ENCODE data around the gene PASK. TPM values are rescaled to one million over a fixed set of nuclear protein-coding genes. Genes with fewer than 3 reads are reported as not detected.

The PASK gene
- total RNA-seq, 2 donors from 2014 or later, result 69.5 to 78.9 TPM

DNA sequence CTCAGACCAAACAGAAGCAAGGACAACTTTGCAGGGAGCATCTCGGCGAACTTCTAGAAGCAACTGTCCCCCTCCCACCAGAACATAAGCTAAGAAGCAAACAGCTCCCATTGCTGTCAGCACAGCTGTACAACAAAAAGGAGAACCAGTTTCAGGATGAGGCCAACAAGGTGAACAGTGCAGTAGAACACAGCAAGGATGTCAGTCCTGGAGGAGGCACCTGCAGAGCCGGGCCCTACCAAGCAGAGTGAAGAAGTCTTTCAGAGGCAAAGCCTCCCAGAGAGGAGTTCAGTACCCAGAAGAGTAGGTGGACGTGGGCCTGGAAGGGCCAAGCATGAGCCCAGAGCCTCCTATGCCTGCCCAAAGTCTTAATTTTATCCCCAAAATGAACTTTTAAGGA lies 1.0 kb downstream of the PASK start:
- peak overlapping the region; percentile 92 for H3K4me3 Mint-ChIP-seq
- H3K4me1 Mint-ChIP-seq (ENCODE audit: low read depth in 2 of 2), result peaks cover 33 to 34% of the 10 kb centered on the region in 2 donors
- no peak for DNase-seq (ENCODE audit: low spot score)
- H3K27me3 Mint-ChIP-seq, result no peaks in the 10 kb centered on the region
- peak overlapping the region; percentile 42 to 57 for H3K27ac Mint-ChIP-seq
- H3K36me3 Mint-ChIP-seq, result peaks cover 4% of the 10 kb centered on the region
- no peak for ATAC-seq
- H3K9me3 Mint-ChIP-seq, result no peaks in the 10 kb centered on the region

DNA sequence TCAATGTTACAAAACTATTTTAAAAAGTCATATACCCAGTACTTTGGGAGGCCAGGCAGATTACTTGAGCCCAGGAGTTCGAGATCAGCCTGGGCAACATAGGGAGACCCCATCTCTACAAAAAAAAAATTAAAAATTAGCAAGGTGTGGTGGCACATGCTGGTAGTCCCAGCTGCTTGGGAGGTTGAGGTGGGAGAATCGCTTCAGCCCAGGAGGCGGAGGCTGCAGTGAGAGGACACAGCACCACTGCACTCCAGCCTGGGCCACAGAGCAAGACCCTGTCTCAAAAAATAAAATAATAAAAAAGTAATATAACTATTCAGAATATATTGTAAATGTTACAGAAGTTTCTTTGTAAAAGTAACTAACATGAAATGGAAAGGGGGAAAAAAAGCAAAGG lies 1.9 kb downstream of the PASK start:
- Mint-ChIP-seq H3K4me1 (ENCODE audit: low read depth in 2 of 2) (peaks cover 31 to 32% of the 10 kb centered on the region in 2 donors), H3K27me3 (no peaks in the 10 kb centered on the region), H3K27ac (no peak overlapping the region), H3K4me3 (peak overlapping the region; percentile 92), H3K36me3 (peaks cover 4% of the 10 kb centered on the region), H3K9me3 (no peaks in the 10 kb centered on the region)
- DNase-seq (ENCODE audit: low spot score) (no peak), ATAC-seq (no peak)

DNA sequence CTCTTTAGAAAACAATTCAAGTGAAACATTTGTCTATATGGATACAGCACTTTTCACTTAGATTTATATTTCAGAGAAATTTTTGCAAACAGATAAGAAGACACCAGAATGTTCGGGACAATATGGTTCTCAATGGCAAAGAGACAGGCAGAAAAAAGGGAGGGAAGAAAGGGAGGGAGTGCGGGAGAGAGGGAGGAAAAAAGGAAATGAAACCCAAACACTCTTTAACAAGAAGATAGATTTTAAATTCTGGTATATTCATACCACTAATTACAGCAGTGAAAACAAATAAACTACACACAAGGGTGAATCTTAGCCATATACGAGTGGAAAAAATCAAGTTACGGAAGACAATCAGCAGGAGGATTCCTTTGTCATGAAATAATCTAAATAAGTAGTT lies 3.0 kb downstream of the PASK start:
- Mint-ChIP-seq H3K27ac (no peak overlapping the region), H3K4me3 (no peak overlapping the region), H3K36me3 (peaks cover 4% of the 10 kb centered on the region), H3K9me3 (no peaks in the 10 kb centered on the region), H3K4me1 (ENCODE audit: low read depth in 2 of 2) (peaks cover 20 to 21% of the 10 kb centered on the region in 2 donors), H3K27me3 (no peaks in the 10 kb centered on the region)
- DNase-seq (ENCODE audit: low spot score), result no peak
- no peak for ATAC-seq

GRCh38 chr2:241142593-241142992 lies 6.7 kb downstream of the PASK start:
- no peak for DNase-seq (ENCODE audit: low spot score)
- ATAC-seq, result no peak
- H3K4me3 Mint-ChIP-seq, result no peak overlapping the region
- H3K4me1 Mint-ChIP-seq (ENCODE audit: low read depth in 2 of 2), result peaks cover 0 to 3% of the 10 kb centered on the region in 2 donors
- no peaks in the 10 kb centered on the region for H3K9me3 Mint-ChIP-seq
- no peak overlapping the region for H3K27ac Mint-ChIP-seq
- H3K36me3 Mint-ChIP-seq, result no peaks in the 10 kb centered on the region
- no peaks in the 10 kb centered on the region for H3K27me3 Mint-ChIP-seq

GRCh38 chr2:241142063-241142462 lies 7.2 kb downstream of the PASK start:
- peaks cover 0 to 3% of the 10 kb centered on the region in 2 donors for H3K4me1 Mint-ChIP-seq (ENCODE audit: low read depth in 2 of 2)
- DNase-seq (ENCODE audit: low spot score) (no peak), ATAC-seq (no peak)
- no peaks in the 10 kb centered on the region for H3K27me3 Mint-ChIP-seq
- H3K27ac Mint-ChIP-seq, result no peak overlapping the region
- H3K36me3 Mint-ChIP-seq, result no peaks in the 10 kb centered on the region
- no peaks in the 10 kb centered on the region for H3K9me3 Mint-ChIP-seq
- H3K4me3 Mint-ChIP-seq, result no peak overlapping the region

- Mint-ChIP-seq H3K4me1 (ENCODE audit: low read depth in 2 of 2) (peaks cover 0 to 3% of the 10 kb centered on the region in 2 donors), H3K9me3 (no peaks in the 10 kb centered on the region), H3K36me3 (no peaks in the 10 kb centered on the region), H3K27ac (no peak overlapping the region), H3K4me3 (no peak overlapping the region), H3K27me3 (no peaks in the 10 kb centered on the region)
- ATAC-seq (no peak), DNase-seq (ENCODE audit: low spot score) (no peak)
These were observed 8.0 kb downstream of the PASK start for GRCh38 chr2:241141214-241141770.

DNA sequence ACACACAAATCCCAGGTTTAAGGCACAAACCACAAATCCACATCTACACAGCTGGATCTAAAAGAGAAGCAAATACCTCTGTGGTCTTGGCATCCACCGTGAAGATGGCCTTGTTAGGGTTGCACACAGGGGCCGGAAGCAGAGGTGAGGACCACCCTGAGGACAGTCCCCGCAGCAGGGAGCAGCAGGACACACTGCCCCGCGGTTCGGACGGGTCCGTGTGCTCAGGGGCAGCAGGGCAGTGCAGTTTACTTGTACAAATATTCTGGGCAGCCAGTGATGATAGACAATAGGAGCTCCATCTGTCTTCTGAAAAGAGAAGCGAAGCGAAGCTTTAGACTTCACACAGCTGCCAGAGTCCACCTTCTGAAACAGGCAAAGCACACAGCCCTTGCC lies 8.8 kb downstream of the PASK start:
- no peaks in the 10 kb centered on the region for H3K27me3 Mint-ChIP-seq
- no peak for ATAC-seq
- no peak for DNase-seq (ENCODE audit: low spot score)
- H3K9me3 Mint-ChIP-seq, result no peaks in the 10 kb centered on the region
- peaks cover 0 to 3% of the 10 kb centered on the region in 2 donors for H3K4me1 Mint-ChIP-seq (ENCODE audit: low read depth in 2 of 2)
- no peak overlapping the region for H3K27ac Mint-ChIP-seq
- no peaks in the 10 kb centered on the region for H3K36me3 Mint-ChIP-seq
- H3K4me3 Mint-ChIP-seq, result no peak overlapping the region

DNA sequence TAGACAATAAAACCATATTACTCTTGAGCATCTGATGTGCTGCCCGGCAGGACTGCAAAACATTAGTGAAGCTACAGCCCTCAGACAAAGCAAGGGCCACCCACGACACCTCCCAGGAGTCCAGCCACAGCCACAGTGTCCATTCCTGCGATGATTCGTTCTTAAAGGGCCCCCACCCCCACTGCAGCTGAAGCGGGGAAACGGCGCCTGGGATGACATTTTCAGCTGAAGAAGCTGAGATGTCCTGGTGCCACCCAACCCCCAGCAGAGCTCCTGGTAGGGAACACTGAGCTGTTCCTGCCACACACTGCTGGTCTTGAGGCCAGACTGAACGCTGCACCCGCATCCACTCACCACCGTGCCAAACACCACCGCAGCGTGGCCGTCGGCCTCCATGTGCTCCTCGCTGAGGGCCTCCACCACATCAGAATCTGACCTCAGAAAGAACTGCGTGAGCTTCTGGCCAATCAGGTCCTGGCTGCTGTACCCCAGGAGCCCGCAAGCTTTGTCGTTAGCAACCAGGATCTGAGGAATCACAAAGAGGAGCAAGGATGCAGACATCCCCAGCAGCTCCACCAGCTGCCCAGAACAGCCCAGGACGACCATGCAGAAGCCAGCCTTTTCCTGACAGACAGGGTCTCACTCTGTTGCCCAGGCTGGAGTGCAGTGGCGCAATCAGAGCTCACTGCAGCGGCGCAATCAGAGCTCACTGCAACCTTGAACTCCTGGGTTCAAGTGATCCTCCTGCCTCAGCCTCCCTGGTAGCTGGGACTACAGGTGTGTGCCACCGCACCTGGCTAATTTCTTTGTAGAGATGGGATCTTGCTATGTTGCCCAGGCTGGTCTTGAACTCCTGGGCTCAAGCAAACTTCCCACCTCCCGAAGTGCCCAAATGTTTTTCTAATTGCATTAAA lies 9.5 kb downstream of the PASK start:
- Mint-ChIP-seq H3K27me3 (no peaks in the 10 kb centered on the region), H3K27ac (no peak overlapping the region), H3K36me3 (no peaks in the 10 kb centered on the region), H3K4me3 (no peak overlapping the region), H3K4me1 (ENCODE audit: low read depth in 2 of 2) (peaks cover 0 to 3% of the 10 kb centered on the region in 2 donors), H3K9me3 (no peaks in the 10 kb centered on the region)
- ATAC-seq, result no peak
- no peak for DNase-seq (ENCODE audit: low spot score)

DNA sequence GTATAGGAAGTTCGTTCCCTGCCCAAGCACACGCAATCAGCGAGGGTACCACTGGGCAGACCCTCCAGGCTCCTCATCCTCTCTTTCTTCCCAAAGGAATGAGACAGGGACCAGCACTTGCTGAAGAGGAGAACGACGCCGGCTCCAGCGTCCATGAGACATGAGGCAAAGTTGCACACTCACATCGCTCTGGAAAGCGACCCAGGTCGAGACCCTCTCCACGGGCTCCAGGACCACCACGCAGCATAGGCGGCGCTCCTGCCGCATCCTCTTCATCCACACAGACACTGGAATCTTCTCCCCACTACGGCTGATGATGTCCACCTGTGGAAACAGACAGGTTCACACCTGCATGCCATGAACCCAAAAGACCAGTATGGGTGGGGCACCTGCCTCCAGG lies 10.8 kb downstream of the PASK start:
- H3K4me1 Mint-ChIP-seq (ENCODE audit: low read depth in 2 of 2), result no peaks in the 10 kb centered on the region
- no peak for DNase-seq (ENCODE audit: low spot score)
- H3K36me3 Mint-ChIP-seq, result no peaks in the 10 kb centered on the region
- H3K27ac Mint-ChIP-seq, result no peak overlapping the region
- H3K27me3 Mint-ChIP-seq, result no peaks in the 10 kb centered on the region
- H3K4me3 Mint-ChIP-seq, result no peak overlapping the region
- ATAC-seq, result no peak
- no peaks in the 10 kb centered on the region for H3K9me3 Mint-ChIP-seq

GRCh38 chr2:241137276-241138190 lies 11.7 kb downstream of the PASK start:
- H3K4me3 Mint-ChIP-seq, result no peak overlapping the region
- ATAC-seq (peak in 1 of 2 donors; percentile 17), DNase-seq (ENCODE audit: low spot score) (no peak)
- H3K36me3 Mint-ChIP-seq, result no peaks in the 10 kb centered on the region
- no peaks in the 10 kb centered on the region for H3K27me3 Mint-ChIP-seq
- H3K9me3 Mint-ChIP-seq, result no peaks in the 10 kb centered on the region
- peak overlapping the region in 1 of 2 donors; percentile 41 for H3K27ac Mint-ChIP-seq
- H3K4me1 Mint-ChIP-seq (ENCODE audit: low read depth in 2 of 2), result peaks cover 0 to 5% of the 10 kb centered on the region in 2 donors

GRCh38 chr2:241136661-241137260 lies 12.5 kb downstream of the PASK start:
- no peaks in the 10 kb centered on the region for H3K36me3 Mint-ChIP-seq

GRCh38 chr2:241136191-241136590 lies 13.1 kb downstream of the PASK start:
- ATAC-seq (no peak), DNase-seq (ENCODE audit: low spot score) (no peak)
- H3K27me3 Mint-ChIP-seq, result no peaks in the 10 kb centered on the region
- H3K4me1 Mint-ChIP-seq (ENCODE audit: low read depth in 2 of 2), result peaks cover 0 to 5% of the 10 kb centered on the region in 2 donors
- H3K9me3 Mint-ChIP-seq, result no peaks in the 10 kb centered on the region
- no peaks in the 10 kb centered on the region for H3K36me3 Mint-ChIP-seq
- H3K4me3 Mint-ChIP-seq, result no peak overlapping the region
- no peak overlapping the region for H3K27ac Mint-ChIP-seq

More at GRCh38 chr2:241136661-241137260, 12.5 kb downstream of the PASK start:
- DNase-seq (ENCODE audit: low spot score) (no peak), ATAC-seq (no peak)
- no peak overlapping the region for H3K27ac Mint-ChIP-seq
- no peak overlapping the region for H3K4me3 Mint-ChIP-seq
- peaks cover 0 to 5% of the 10 kb centered on the region in 2 donors for H3K4me1 Mint-ChIP-seq (ENCODE audit: low read depth in 2 of 2)
- no peaks in the 10 kb centered on the region for H3K9me3 Mint-ChIP-seq
- H3K27me3 Mint-ChIP-seq, result no peaks in the 10 kb centered on the region

DNA sequence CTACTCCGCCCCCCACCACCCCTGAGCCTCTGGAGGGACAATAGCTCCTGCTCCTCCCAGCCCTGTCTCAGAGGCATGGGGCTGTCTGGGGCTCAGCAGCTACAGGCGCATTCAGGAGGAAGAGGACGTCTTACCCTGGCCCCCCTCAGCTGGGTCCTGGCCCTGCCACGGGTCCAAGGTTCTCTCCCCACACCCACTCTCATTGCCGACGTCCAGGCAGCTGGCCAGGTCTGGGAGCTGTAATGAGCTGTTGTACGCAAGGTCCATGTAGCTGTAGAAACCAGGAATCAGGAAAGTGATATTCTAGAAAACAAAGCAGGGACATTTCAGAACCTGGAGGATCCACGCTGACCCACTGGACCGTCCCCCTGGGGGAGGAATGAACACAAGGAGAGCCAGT lies 13.5 kb downstream of the PASK start:
- no peak overlapping the region for H3K27ac Mint-ChIP-seq
- no peaks in the 10 kb centered on the region for H3K36me3 Mint-ChIP-seq
- H3K9me3 Mint-ChIP-seq, result no peaks in the 10 kb centered on the region
- H3K27me3 Mint-ChIP-seq, result no peaks in the 10 kb centered on the region
- peaks cover 0 to 6% of the 10 kb centered on the region in 2 donors for H3K4me1 Mint-ChIP-seq (ENCODE audit: low read depth in 2 of 2)
- no peak overlapping the region for H3K4me3 Mint-ChIP-seq
- DNase-seq (ENCODE audit: low spot score) (no peak), ATAC-seq (no peak)

All from natural killer cell treated with Interleukin-12 subunit alpha and Interleukin-12 subunit beta and Interleukin-15 and Interleukin-18, amount 100 ng/mL, for 72 hours (primary cell).